Body of pancreas (tissue), 4 donors: ENCODE data around the gene MYO1B.

ENCODE experiments used
- POLR2A ChIP-seq, 3 donors: fragments of 450-650 bp; IDR thresholded peaks; one replicate each; pipeline ENCODE4 v1.6.1; 2016; ENCODE audit warnings: antibody characterized with exemption in 3 of 3, mild to moderate bottlenecking in 2 of 3
- TF ChIP-seq, protein P1 (sequence below), 7 experiments: fragments of 450-650 bp in 4 of 7; fragments of 200-600 bp in 3 of 7; sonication (generic) in 3 of 7; IDR thresholded peaks; one replicate each; pipeline ENCODE4 v1.5.1; 2016 to 2019; ENCODE audit warnings: antibody characterized with exemption in 7 of 7

DNA sequence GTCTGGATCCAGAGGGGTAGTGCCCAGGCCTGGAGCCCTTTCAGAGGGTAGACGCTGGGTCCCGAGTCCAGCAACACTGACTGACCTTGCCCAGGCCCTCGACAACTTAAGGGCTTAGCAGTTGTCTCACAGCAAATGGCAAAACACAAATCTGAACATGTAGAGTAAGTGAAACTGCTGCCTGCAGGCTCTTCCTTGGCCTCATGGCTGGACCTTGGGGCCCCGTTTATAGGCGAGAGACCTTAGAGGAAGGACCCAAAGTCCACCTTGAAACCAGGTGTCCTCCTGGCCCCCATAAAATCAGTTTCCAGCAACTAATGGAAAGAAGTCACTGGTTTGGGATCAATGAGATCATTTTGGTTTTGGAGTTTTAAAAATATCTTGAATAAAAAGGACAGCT, 154.4 kb downstream of the MYO1B start:
- TF ChIP-seq, protein P1, sequence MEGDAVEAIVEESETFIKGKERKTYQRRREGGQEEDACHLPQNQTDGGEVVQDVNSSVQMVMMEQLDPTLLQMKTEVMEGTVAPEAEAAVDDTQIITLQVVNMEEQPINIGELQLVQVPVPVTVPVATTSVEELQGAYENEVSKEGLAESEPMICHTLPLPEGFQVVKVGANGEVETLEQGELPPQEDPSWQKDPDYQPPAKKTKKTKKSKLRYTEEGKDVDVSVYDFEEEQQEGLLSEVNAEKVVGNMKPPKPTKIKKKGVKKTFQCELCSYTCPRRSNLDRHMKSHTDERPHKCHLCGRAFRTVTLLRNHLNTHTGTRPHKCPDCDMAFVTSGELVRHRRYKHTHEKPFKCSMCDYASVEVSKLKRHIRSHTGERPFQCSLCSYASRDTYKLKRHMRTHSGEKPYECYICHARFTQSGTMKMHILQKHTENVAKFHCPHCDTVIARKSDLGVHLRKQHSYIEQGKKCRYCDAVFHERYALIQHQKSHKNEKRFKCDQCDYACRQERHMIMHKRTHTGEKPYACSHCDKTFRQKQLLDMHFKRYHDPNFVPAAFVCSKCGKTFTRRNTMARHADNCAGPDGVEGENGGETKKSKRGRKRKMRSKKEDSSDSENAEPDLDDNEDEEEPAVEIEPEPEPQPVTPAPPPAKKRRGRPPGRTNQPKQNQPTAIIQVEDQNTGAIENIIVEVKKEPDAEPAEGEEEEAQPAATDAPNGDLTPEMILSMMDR (IDR thresholded peaks at IDR 0.05) = no peak
- TF ChIP-seq POLR2A (IDR thresholded peaks at IDR 0.05) = no peak
